ENCODE data around the gene ATP6V0E1.

ATP6V0E1 gene

GRCh38 chr5:173056783-173057061, 73.2 kb downstream of the ATP6V0E1 start:
- Histone ChIP-seq H3K23ac (ENCODE audit: low read length) (no peak overlapping the region), H2AFZ (ENCODE audit: insufficient read depth, low read length, poor library complexity) (peak overlapping the region; percentile 63), H4K8ac (ENCODE audit: low read depth, low read length) (peak overlapping the region; percentile 87), H4K12ac (ENCODE audit: low read depth, low read length) (peak overlapping the region; percentile 36), H3K27me3 (ENCODE audit: insufficient read depth, low read length) (no peaks in the 10 kb centered on the region), H2BK120ac (ENCODE audit: insufficient read depth, low read length, poor library complexity) (peak overlapping the region; percentile 41), H2BK5ac (ENCODE audit: low read depth, low read length, poor library complexity) (peak overlapping the region; percentile 84), H3K4me3 (ENCODE audit: low read depth, low read length) (peak overlapping the region; percentile 96), H3K27ac (ENCODE audit: low read depth, low read length) (peak overlapping the region; percentile 27), H3K18ac (ENCODE audit: low read length) (peak overlapping the region; percentile 95), H3K79me2 (ENCODE audit: control insufficient read depth, insufficient read depth, low read length, poor library complexity) (peaks cover 2% of the 10 kb centered on the region), H3K14ac (ENCODE audit: low read length) (no peak overlapping the region), H2BK12ac (ENCODE audit: low read length) (no peak overlapping the region), H3K79me1 (ENCODE audit: low read length) (peaks cover 9% of the 10 kb centered on the region), H3K4me1 (ENCODE audit: control insufficient read depth in 1 of 2, insufficient read depth in 2 of 2, low read length in 2 of 2) (no peaks in the 10 kb centered on the region), H3K9me3 (ENCODE audit: insufficient read depth, low read depth, low read length) (no peaks in the 10 kb centered on the region), H3K4me2 (ENCODE audit: low read length) (peak overlapping the region; percentile 72), H3K4ac (ENCODE audit: low read depth, low read length) (no peak overlapping the region), H3K36me3 (ENCODE audit: control insufficient read depth in 1 of 2, insufficient read depth in 2 of 2, low read length in 2 of 2) (no peaks in the 10 kb centered on the region), H3K9ac (ENCODE audit: low read length) (peak overlapping the region; percentile 18), H4K91ac (ENCODE audit: low read depth, low read length) (peak overlapping the region; percentile 78), H2AK5ac (ENCODE audit: low read length) (no peak overlapping the region)
- WGBS (ENCODE audit: extremely low coverage, insufficient coverage, insufficient read length), result no CpG with 5 or more reads among the region's 27 CpGs
- DNase-seq, result peak in 1 of 2 donors; percentile 65

DNA sequence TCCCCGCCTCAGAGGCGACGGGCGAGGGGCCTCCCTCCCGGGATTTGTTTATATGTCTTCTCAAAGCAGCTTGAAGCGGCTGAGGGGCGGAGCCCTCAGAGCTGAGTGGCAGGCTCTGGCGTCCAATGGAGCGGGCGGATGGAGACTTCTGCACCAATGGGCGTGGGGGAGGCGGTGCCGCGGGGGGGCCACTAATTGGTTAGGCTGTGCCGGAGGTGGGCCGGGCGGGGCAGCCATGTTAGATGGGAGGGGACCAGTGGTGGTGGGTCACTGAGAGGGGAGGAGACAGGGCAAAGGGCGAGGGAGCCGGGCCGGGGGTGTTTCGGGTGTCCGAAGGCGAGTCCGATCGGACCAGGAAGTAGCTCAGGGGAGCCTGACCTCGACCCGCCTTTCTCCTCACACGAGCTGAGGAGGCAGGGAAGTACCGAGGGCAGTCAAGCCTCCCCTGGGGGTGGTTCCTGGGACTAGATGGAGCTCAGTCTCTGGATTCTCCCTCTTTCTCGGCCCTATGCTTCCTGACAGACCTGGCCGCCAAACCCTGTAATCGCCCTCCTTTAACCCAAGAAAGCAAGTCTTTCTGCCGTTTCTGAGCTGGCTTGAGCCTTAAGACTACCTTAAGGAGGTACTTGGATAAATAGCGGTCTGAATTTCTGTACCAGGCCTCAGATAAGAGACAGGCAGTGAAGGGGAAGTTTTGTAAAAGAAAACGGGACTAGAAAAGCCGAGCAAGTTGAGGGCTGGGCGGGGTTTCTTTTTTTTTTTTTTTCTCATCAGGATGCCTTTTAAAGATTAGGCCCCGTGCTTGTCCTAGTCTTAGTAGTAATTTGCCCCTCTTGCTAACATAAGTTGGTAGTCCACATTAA, 73.7 kb downstream of the ATP6V0E1 start:
- Histone ChIP-seq H3K4me2 (ENCODE audit: low read length) (peak overlapping the region; percentile 72), H3K4ac (ENCODE audit: low read depth, low read length) (peak overlapping the region; percentile 13), H2AK5ac (ENCODE audit: low read length) (peak overlapping the region; percentile 80), H4K12ac (ENCODE audit: low read depth, low read length) (peak overlapping the region; percentile 80), H3K27ac (ENCODE audit: low read depth, low read length) (peak overlapping the region; percentile 69), H4K8ac (ENCODE audit: low read depth, low read length) (peak overlapping the region; percentile 93), H2BK120ac (ENCODE audit: insufficient read depth, low read length, poor library complexity) (peak overlapping the region; percentile 5), H3K4me1 (ENCODE audit: control insufficient read depth in 1 of 2, insufficient read depth in 2 of 2, low read length in 2 of 2) (no peaks in the 10 kb centered on the region), H3K23ac (ENCODE audit: low read length) (no peak overlapping the region), H3K14ac (ENCODE audit: low read length) (peak overlapping the region; percentile 93), H2AFZ (ENCODE audit: insufficient read depth, low read length, poor library complexity) (peak overlapping the region; percentile 86), H3K9ac (ENCODE audit: low read length) (peak overlapping the region; percentile 51), H3K27me3 (ENCODE audit: insufficient read depth, low read length) (no peaks in the 10 kb centered on the region), H3K18ac (ENCODE audit: low read length) (peak overlapping the region; percentile 95), H3K79me1 (ENCODE audit: low read length) (peaks cover 9% of the 10 kb centered on the region), H2BK12ac (ENCODE audit: low read length) (no peak overlapping the region), H2BK5ac (ENCODE audit: low read depth, low read length, poor library complexity) (peak overlapping the region; percentile 84), H3K79me2 (ENCODE audit: control insufficient read depth, insufficient read depth, low read length, poor library complexity) (peaks cover 2% of the 10 kb centered on the region), H3K36me3 (ENCODE audit: control insufficient read depth in 1 of 2, insufficient read depth in 2 of 2, low read length in 2 of 2) (no peaks in the 10 kb centered on the region), H3K9me3 (ENCODE audit: insufficient read depth, low read depth, low read length) (no peaks in the 10 kb centered on the region), H4K91ac (ENCODE audit: low read depth, low read length) (peak overlapping the region; percentile 85), H3K4me3 (ENCODE audit: low read depth, low read length) (peak overlapping the region; percentile 96)
- no CpG with 5 or more reads among the region's 38 CpGs for WGBS (ENCODE audit: extremely low coverage, insufficient coverage, insufficient read length)
- DNase-seq, result peak; percentile 99

GRCh38 chr5:173062141-173062540, 78.6 kb downstream of the ATP6V0E1 start:
- Histone ChIP-seq H4K8ac (ENCODE audit: low read depth, low read length) (no peak overlapping the region), H3K18ac (ENCODE audit: low read length) (no peak overlapping the region), H3K4me1 (ENCODE audit: control insufficient read depth in 1 of 2, insufficient read depth in 2 of 2, low read length in 2 of 2) (no peaks in the 10 kb centered on the region), H2AFZ (ENCODE audit: insufficient read depth, low read length, poor library complexity) (no peak overlapping the region), H2BK5ac (ENCODE audit: low read depth, low read length, poor library complexity) (no peak overlapping the region), H3K4me3 (ENCODE audit: low read depth, low read length) (no peak overlapping the region), H3K4me2 (ENCODE audit: low read length) (no peak overlapping the region), H3K9me3 (ENCODE audit: insufficient read depth, low read depth, low read length) (no peaks in the 10 kb centered on the region), H3K4ac (ENCODE audit: low read depth, low read length) (no peak overlapping the region), H2AK5ac (ENCODE audit: low read length) (no peak overlapping the region), H3K14ac (ENCODE audit: low read length) (no peak overlapping the region), H3K27ac (ENCODE audit: low read depth, low read length) (no peak overlapping the region), H3K79me1 (ENCODE audit: low read length) (peaks cover 4% of the 10 kb centered on the region), H3K9ac (ENCODE audit: low read length) (no peak overlapping the region), H3K79me2 (ENCODE audit: control insufficient read depth, insufficient read depth, low read length, poor library complexity) (peaks cover 2% of the 10 kb centered on the region), H2BK12ac (ENCODE audit: low read length) (no peak overlapping the region), H4K12ac (ENCODE audit: low read depth, low read length) (no peak overlapping the region), H4K91ac (ENCODE audit: low read depth, low read length) (no peak overlapping the region), H3K27me3 (ENCODE audit: insufficient read depth, low read length) (no peaks in the 10 kb centered on the region), H2BK120ac (ENCODE audit: insufficient read depth, low read length, poor library complexity) (no peak overlapping the region), H3K23ac (ENCODE audit: low read length) (no peak overlapping the region), H3K36me3 (ENCODE audit: control insufficient read depth in 1 of 2, insufficient read depth in 2 of 2, low read length in 2 of 2) (no peaks in the 10 kb centered on the region)
- no peak for DNase-seq
- no CpG with 5 or more reads among the region's 4 CpGs for WGBS (ENCODE audit: extremely low coverage, insufficient coverage, insufficient read length)

DNA sequence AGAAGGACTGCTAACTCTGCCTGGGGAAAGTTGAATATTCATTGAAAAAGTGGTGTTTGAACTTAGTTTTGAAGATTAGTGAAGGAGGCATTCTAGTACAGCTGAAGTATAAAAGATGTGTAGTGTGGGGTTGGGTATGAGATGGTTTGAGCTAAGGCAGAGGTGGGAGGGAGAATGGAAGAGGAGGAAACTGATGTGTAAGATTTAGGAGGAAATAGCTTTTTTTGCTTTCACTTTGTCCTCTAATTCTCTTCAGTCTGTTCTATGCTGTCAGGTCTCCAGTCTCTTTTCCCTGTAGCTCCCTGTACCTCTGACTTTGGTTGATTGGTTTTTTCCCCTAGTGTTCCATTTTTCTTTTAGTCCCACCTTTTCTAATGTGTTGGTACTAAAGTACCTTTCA, 81.6 kb downstream of the ATP6V0E1 start:
- H3K4ac ChIP-seq (ENCODE audit: low read depth, low read length), result no peak overlapping the region
- H2BK12ac ChIP-seq (ENCODE audit: low read length), result no peak overlapping the region
- H2BK120ac ChIP-seq (ENCODE audit: insufficient read depth, low read length, poor library complexity), result no peak overlapping the region
- no peak overlapping the region for H3K23ac ChIP-seq (ENCODE audit: low read length)
- H3K79me2 ChIP-seq (ENCODE audit: control insufficient read depth, insufficient read depth, low read length, poor library complexity), result no peaks in the 10 kb centered on the region
- H4K91ac ChIP-seq (ENCODE audit: low read depth, low read length), result no peak overlapping the region
- H3K9ac ChIP-seq (ENCODE audit: low read length), result no peak overlapping the region
- no peaks in the 10 kb centered on the region for H3K9me3 ChIP-seq (ENCODE audit: insufficient read depth, low read depth, low read length)
- DNase-seq, result no peak
- no peak overlapping the region for H3K27ac ChIP-seq (ENCODE audit: low read depth, low read length)
- no peak overlapping the region for H4K12ac ChIP-seq (ENCODE audit: low read depth, low read length)
- H4K8ac ChIP-seq (ENCODE audit: low read depth, low read length), result no peak overlapping the region
- H3K36me3 ChIP-seq (ENCODE audit: control insufficient read depth in 1 of 2, insufficient read depth in 2 of 2, low read length in 2 of 2), result no peaks in the 10 kb centered on the region
- no peak overlapping the region for H2AFZ ChIP-seq (ENCODE audit: insufficient read depth, low read length, poor library complexity)
- H3K79me1 ChIP-seq (ENCODE audit: low read length), result no peaks in the 10 kb centered on the region
- H2BK5ac ChIP-seq (ENCODE audit: low read depth, low read length, poor library complexity), result no peak overlapping the region
- H3K18ac ChIP-seq (ENCODE audit: low read length), result no peak overlapping the region
- H3K27me3 ChIP-seq (ENCODE audit: insufficient read depth, low read length), result no peaks in the 10 kb centered on the region
- no peak overlapping the region for H3K14ac ChIP-seq (ENCODE audit: low read length)
- no peak overlapping the region for H3K4me3 ChIP-seq (ENCODE audit: low read depth, low read length)
- H3K4me2 ChIP-seq (ENCODE audit: low read length), result no peak overlapping the region
- no peak overlapping the region for H2AK5ac ChIP-seq (ENCODE audit: low read length)
- H3K4me1 ChIP-seq (ENCODE audit: control insufficient read depth in 1 of 2, insufficient read depth in 2 of 2, low read length in 2 of 2), result no peaks in the 10 kb centered on the region

Measured in trophoblast cell (in vitro differentiated cells and primary cell).